A673 (cell line): ENCODE results near the gene ARFRP1. TPM values are rescaled to one million over a fixed set of nuclear protein-coding genes. Genes with fewer than 3 reads are reported as not detected.

Source experiments
- BruUV-seq: library from RNA; stranded (reverse); fragments of 400-500 nt; replicated peaks from 2 replicates; lab custom pipeline; 2021; lab: Mats Ljungman, UMichigan
- CTCF ChIA-PET: fragments of 300-600 bp; sonication (Branson Sonifier 250); formaldehyde crosslinking; loops from one replicate; lab custom pipeline; 2022; ENCODE audit warnings: antibody characterized with exemption; lab: Charles Lee
- POLR2A ChIA-PET: fragments of 300-600 bp; sonication (Branson Sonifier 250); formaldehyde crosslinking; loops from one replicate; lab custom pipeline; 2022; ENCODE audit warnings: antibody characterized with exemption; ENCODE audit not compliant: low non-redundant PET; lab: Charles Lee
- DNase-seq: peaks from one replicate; pipeline ENCODE4 v3.0.0-alpha.2; 2015; ENCODE audit warnings: low spot score
- H3K27ac ChIP-seq: fragments of 200-600 bp; sonication (generic); 2 replicates; pipeline ENCODE4 v1.5.1; 2016; ENCODE audit warnings: mixed run types, low read depth, mild to moderate bottlenecking, mixed read lengths, antibody characterized with exemption, low read length; ENCODE audit not compliant: poor library complexity, severe bottlenecking
- H3K27me3 ChIP-seq: fragments of 200-600 bp; sonication (generic); replicated peaks from 2 replicates; pipeline ENCODE4 v1.6.1; 2017; ENCODE audit warnings: mixed run types, low read depth, mild to moderate bottlenecking, mixed read lengths, antibody characterized with exemption, low read length; ENCODE audit not compliant: insufficient read depth, poor library complexity
- H3K36me3 ChIP-seq: fragments of 200-600 bp; sonication (generic); 2 replicates; pipeline ENCODE4 v1.6.1; 2016; ENCODE audit warnings: mixed run types, mild to moderate bottlenecking, mixed read lengths, antibody characterized with exemption, low read length; ENCODE audit not compliant: insufficient read depth, poor library complexity, severe bottlenecking
- H3K4me1 ChIP-seq: fragments of 200-600 bp; sonication (generic); 2 replicates; pipeline ENCODE4 v1.6.1; 2017; ENCODE audit warnings: mixed run types, mild to moderate bottlenecking, mixed read lengths, antibody characterized with exemption, low read length; ENCODE audit not compliant: insufficient read depth, poor library complexity, severe bottlenecking
- H3K4me3 ChIP-seq: fragments of 200-600 bp; sonication (generic); 2 replicates; pipeline ENCODE4 v1.5.1; 2016; ENCODE audit warnings: low read depth, mixed run types, mild to moderate bottlenecking, mixed read lengths, low read length; ENCODE audit not compliant: poor library complexity, severe bottlenecking
- H3K9me3 ChIP-seq: fragments of 200-600 bp; sonication (generic); 2 replicates; pipeline ENCODE4 v1.6.1; 2016; ENCODE audit warnings: mixed run types, low read depth, mild to moderate bottlenecking, mixed read lengths, antibody characterized with exemption, low read length; ENCODE audit not compliant: poor library complexity, severe bottlenecking
- CTCF ChIP-seq: fragments of 300-800, 200-600 bp; sonication (generic); conservative IDR thresholded peaks from 2 replicates; pipeline ENCODE4 v1.5.1; 2017; ENCODE audit warnings: low read depth, mild to moderate bottlenecking, antibody characterized with exemption, low read length, moderate library complexity, mixed read lengths
- EZH2 ChIP-seq: fragments of 200-600 bp; sonication (generic); IDR thresholded peaks from 2 replicates; pipeline ENCODE4 v1.6.1; 2017; ENCODE audit warnings: borderline replicate concordance, low read depth, mild to moderate bottlenecking, mixed read lengths, antibody characterized with exemption, low read length; ENCODE audit not compliant: poor library complexity, severe bottlenecking
- intact Hi-C: fragments of 100-400 bp; cut with micrococcal nuclease; formaldehyde crosslinking; loops from one replicate; pipeline ENCODE4 v1.10.0; 2022; ENCODE audit not compliant: unreplicated experiment
- total RNA-seq: library from RNA; stranded (reverse); gene quantifications from 2 replicates; pipeline ENCODE4 v1.2.3, GENCODE V29; 2021

Gene ARFRP1
- total RNA-seq, 1 experiment from 2014 or later = 41.1 TPM

GRCh38 chr20:63711085-63711645 is 3.4 kb upstream of the ARFRP1 start:
- intact Hi-C loops = no loop called here
- ChIA-PET POLR2A (no interaction called here), CTCF (no interaction called here)
- H3K27ac ChIP-seq = no peak overlapping the region
- H3K9me3 ChIP-seq = peaks cover 13% of the 10 kb centered on the region
- DNase-seq = no peak
- no TSS peak for BruUV-seq
- no peak for TF ChIP-seq EZH2
- no peaks in the 10 kb centered on the region for H3K27me3 ChIP-seq
- peaks cover 50% of the 10 kb centered on the region for H3K36me3 ChIP-seq
- H3K4me3 ChIP-seq = no peak overlapping the region
- peaks cover 6% of the 10 kb centered on the region for H3K4me1 ChIP-seq

GRCh38 chr20:63709149-63709527 is 1.4 kb upstream of the ARFRP1 start:
- Histone ChIP-seq H3K27me3 (no peaks in the 10 kb centered on the region), H3K9me3 (peaks cover 8% of the 10 kb centered on the region), H3K36me3 (peaks cover 62% of the 10 kb centered on the region), H3K4me1 (peaks cover 6% of the 10 kb centered on the region), H3K27ac (no peak overlapping the region), H3K4me3 (peak overlapping the region; percentile 98)
- CTCF ChIA-PET = no interaction called here
- intact Hi-C loops = no loop called here
- no TSS peak for BruUV-seq
- no peak for TF ChIP-seq CTCF
- no peak for TF ChIP-seq EZH2
- no peak for DNase-seq
- POLR2A ChIA-PET = no interaction called here

GRCh38 chr20:63708301-63709148 is 749 bp upstream of the ARFRP1 start:
- DNase-seq = no peak
- Histone ChIP-seq H3K4me1 (peaks cover 6% of the 10 kb centered on the region), H3K27ac (peak overlapping the region; percentile 87), H3K4me3 (peak overlapping the region; percentile 98), H3K9me3 (peaks cover 8% of the 10 kb centered on the region), H3K27me3 (no peaks in the 10 kb centered on the region), H3K36me3 (peaks cover 62% of the 10 kb centered on the region)
- CTCF ChIA-PET = no interaction called here
- intact Hi-C loops = no loop called here
- POLR2A ChIA-PET = no interaction called here
- TF ChIP-seq EZH2 = no peak
- no peak for TF ChIP-seq CTCF
- TSS peak; percentile 28 for BruUV-seq
